ENCODE results near the gene TRMT1. TPM values are rescaled to one million over a fixed set of nuclear protein-coding genes. Genes with fewer than 3 reads are reported as not detected.

The TRMT1 gene
- total and polyA plus RNA-seq, 2 experiments from 2014 or later, result 88.6 to 90.1 TPM

GRCh38 chr19:13154241-13154778 is 37.8 kb upstream of the TRMT1 start:
- Mint-ChIP-seq H3K27ac (peak overlapping the region; percentile 100), H3K4me1 (peaks cover 22% of the 10 kb centered on the region), H3K27me3 (ENCODE audit: insufficient read depth, low read depth, poor library complexity) (peaks cover 62% of the 10 kb centered on the region), H3K4me3 (peak overlapping the region; percentile 99), H3K9me3 (peaks cover 23% of the 10 kb centered on the region), H3K36me3 (ENCODE audit: low read depth) (peaks cover 31% of the 10 kb centered on the region)
- peak overlapping the region; percentile 100 for H3K27ac ChIP-seq (ENCODE audit: low read depth)
- H3F3A ChIP-seq (replicated peaks; ENCODE audit: low read depth), result peaks cover 32% of the 10 kb centered on the region
- peak overlapping the region; percentile 99 for H3K4me2 ChIP-seq
- no peaks in the 10 kb centered on the region for H3K27me3 ChIP-seq (ENCODE audit: insufficient read depth)
- peaks cover 8% of the 10 kb centered on the region for H4K20me1 ChIP-seq (replicated peaks; ENCODE audit: insufficient read depth)
- H3K4me3 ChIP-seq, result peak overlapping the region; percentile 100
- TF ChIP-seq CREB1 (CRISPR knock-in tag; IDR thresholded peaks at IDR 0.05; ENCODE audit: low read depth) (peak; percentile 57; the same call in 1 of the 2 replicates), REST (IDR thresholded peaks at IDR 0.05; ENCODE audit: unreplicated experiment) (no peak)
- H3K9me2 ChIP-seq (ENCODE audit: insufficient read depth), result no peaks in the 10 kb centered on the region
- H2AFZ ChIP-seq, result no peak overlapping the region
- ATAC-seq (no peak), DNase-seq (ENCODE audit: low spot score) (peak; percentile 33)
- H3K36me3 ChIP-seq (ENCODE audit: insufficient read depth), result peaks cover 7% of the 10 kb centered on the region; the same call in 1 of the 2 replicates
- H3K4me1 ChIP-seq (ENCODE audit: insufficient read depth), result peaks cover 15% of the 10 kb centered on the region
- H3K79me2 ChIP-seq (replicated peaks; ENCODE audit: insufficient read depth), result peaks cover 41% of the 10 kb centered on the region

- peaks cover 32% of the 10 kb centered on the region for H3F3A ChIP-seq (replicated peaks; ENCODE audit: low read depth)
- H3K36me3 Mint-ChIP-seq (ENCODE audit: low read depth), result peaks cover 31% of the 10 kb centered on the region
- H3K27ac Mint-ChIP-seq, result peak overlapping the region; percentile 100
- peaks cover 15% of the 10 kb centered on the region for H3K4me1 ChIP-seq (ENCODE audit: insufficient read depth)
- H3K9me3 Mint-ChIP-seq, result peaks cover 23% of the 10 kb centered on the region
- H3K4me3 Mint-ChIP-seq, result peak overlapping the region; percentile 99
- H3K79me2 ChIP-seq (replicated peaks; ENCODE audit: insufficient read depth), result peaks cover 45% of the 10 kb centered on the region
- TF ChIP-seq REST (IDR thresholded peaks at IDR 0.05; ENCODE audit: unreplicated experiment), result no peak
- no peak for TF ChIP-seq POLR2AphosphoS5 (IDR thresholded peaks at IDR 0.05; ENCODE audit: low read depth)
- no peak for TF ChIP-seq EZH2phosphoT487 (IDR thresholded peaks at IDR 0.05; ENCODE audit: unreplicated experiment)
- peak; percentile 56; the same call in 1 of the 2 replicates for TF ChIP-seq CREB1 (CRISPR knock-in tag; IDR thresholded peaks at IDR 0.05; ENCODE audit: low read depth)
- TF ChIP-seq, protein P1, sequence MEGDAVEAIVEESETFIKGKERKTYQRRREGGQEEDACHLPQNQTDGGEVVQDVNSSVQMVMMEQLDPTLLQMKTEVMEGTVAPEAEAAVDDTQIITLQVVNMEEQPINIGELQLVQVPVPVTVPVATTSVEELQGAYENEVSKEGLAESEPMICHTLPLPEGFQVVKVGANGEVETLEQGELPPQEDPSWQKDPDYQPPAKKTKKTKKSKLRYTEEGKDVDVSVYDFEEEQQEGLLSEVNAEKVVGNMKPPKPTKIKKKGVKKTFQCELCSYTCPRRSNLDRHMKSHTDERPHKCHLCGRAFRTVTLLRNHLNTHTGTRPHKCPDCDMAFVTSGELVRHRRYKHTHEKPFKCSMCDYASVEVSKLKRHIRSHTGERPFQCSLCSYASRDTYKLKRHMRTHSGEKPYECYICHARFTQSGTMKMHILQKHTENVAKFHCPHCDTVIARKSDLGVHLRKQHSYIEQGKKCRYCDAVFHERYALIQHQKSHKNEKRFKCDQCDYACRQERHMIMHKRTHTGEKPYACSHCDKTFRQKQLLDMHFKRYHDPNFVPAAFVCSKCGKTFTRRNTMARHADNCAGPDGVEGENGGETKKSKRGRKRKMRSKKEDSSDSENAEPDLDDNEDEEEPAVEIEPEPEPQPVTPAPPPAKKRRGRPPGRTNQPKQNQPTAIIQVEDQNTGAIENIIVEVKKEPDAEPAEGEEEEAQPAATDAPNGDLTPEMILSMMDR (conservative IDR thresholded peaks at IDR 0.05; ENCODE audit: low read depth in 2 of 2), result no peak; a peak in 1 of 4 replicates
- H3K4me1 Mint-ChIP-seq, result peaks cover 25% of the 10 kb centered on the region
- H3K4me3 ChIP-seq, result peak overlapping the region; percentile 100
- ATAC-seq (no peak), DNase-seq (ENCODE audit: low spot score) (peak; percentile 61)
- H3K27me3 ChIP-seq (ENCODE audit: insufficient read depth), result no peaks in the 10 kb centered on the region
- peaks cover 7% of the 10 kb centered on the region; the same call in 1 of the 2 replicates for H3K36me3 ChIP-seq (ENCODE audit: insufficient read depth)
- peaks cover 8% of the 10 kb centered on the region for H4K20me1 ChIP-seq (replicated peaks; ENCODE audit: insufficient read depth)
- peaks cover 60% of the 10 kb centered on the region for H3K27me3 Mint-ChIP-seq (ENCODE audit: insufficient read depth, low read depth, poor library complexity)
- H2AFZ ChIP-seq, result no peak overlapping the region
- H3K4me2 ChIP-seq, result peak overlapping the region; percentile 99
- H3K9me2 ChIP-seq (ENCODE audit: insufficient read depth), result no peaks in the 10 kb centered on the region
- peak overlapping the region; percentile 100 for H3K27ac ChIP-seq (ENCODE audit: low read depth)
These were observed 37.2 kb upstream of the TRMT1 start for GRCh38 chr19:13153569-13154240.

Measured in GM23338 (cell line).